B cell (primary cell): Measurements from ENCODE around the gene CHAF1A.

ENCODE experiments used
- CTCF ChIP-seq: fragments of 200-600 bp; IDR thresholded peaks from one replicate; pipeline ENCODE4 v1.8.0; 2022; ENCODE audit warnings: antibody characterized with exemption, mild to moderate bottlenecking
- EZH2 ChIP-seq: IDR thresholded peaks from 2 replicates; pipeline ENCODE4 v1.6.1; 2012; ENCODE audit warnings: borderline replicate concordance, low read depth, mild to moderate bottlenecking, moderate library complexity, low read length; ENCODE audit not compliant: insufficient read depth, poor library complexity, severe bottlenecking

GRCh38 chr19:4352701-4353121 is 49.7 kb upstream of the CHAF1A start:
- TF ChIP-seq CTCF: peak; percentile 89
- no peak for TF ChIP-seq EZH2
